Breast epithelium (tissue), 4 donors: ENCODE measurements around the gene NR2E1. TPM values are rescaled to one million over a fixed set of nuclear protein-coding genes. Genes with fewer than 3 reads are reported as not detected.
A peak's percentile ranks its signal among the peaks of the same experiment; 100 is the strongest.

ENCODE experiments used
- DNase-seq, 2 donors: peaks; one replicate each; pipeline ENCODE4 v3.0.0-alpha.2; 2019; ENCODE audit warnings: low spot score in 2 of 2
- H3K27ac ChIP-seq, 2 donors: fragments of 200-600 bp; sonication (generic) in 1 of 2; one replicate each; pipeline ENCODE4 v1.5.1; 2016 to 2019; ENCODE audit warnings: mild to moderate bottlenecking in 1 of 2
- H3K27me3 ChIP-seq, 2 donors: fragments of 200-600 bp; sonication (generic) in 1 of 2; one replicate each; pipeline versions ENCODE4 v1.5.1 to v1.6.0; 2017 to 2019; ENCODE audit warnings: control low read depth in 1 of 2, mild to moderate bottlenecking in 1 of 2
- H3K36me3 ChIP-seq: fragments of 200-600 bp; one replicate; pipeline ENCODE4 v1.5.1; 2019
- H3K4me1 ChIP-seq, 2 donors: fragments of 200-600 bp; sonication (generic); one replicate each; pipeline ENCODE4 v1.5.1; 2016 to 2019; ENCODE audit warnings: control low read depth in 1 of 2
- H3K4me3 ChIP-seq, 3 donors: fragments of 200-600 bp; sonication (generic); 1 replicate in 2 of 3; 2 replicates in 1 of 3; pipeline ENCODE4 v1.5.1; 2016 to 2019; ENCODE audit warnings: mild to moderate bottlenecking in 3 of 3, moderate library complexity in 2 of 3
- H3K9me3 ChIP-seq, 2 donors: fragments of 200-600 bp; sonication (generic) in 1 of 2; one replicate each; pipeline ENCODE4 v1.5.1; 2016 to 2019; ENCODE audit warnings: control low read depth in 1 of 2
- CTCF ChIP-seq, 3 donors: fragments of 450-650 bp; IDR thresholded peaks; one replicate each; pipeline ENCODE4 v1.5.1; 2016 to 2017; ENCODE audit warnings: antibody characterized with exemption in 3 of 3, mild to moderate bottlenecking in 3 of 3, moderate library complexity in 3 of 3
- POLR2A ChIP-seq: fragments of 450-650 bp; IDR thresholded peaks from one replicate; pipeline ENCODE4 v1.6.1; 2016; ENCODE audit warnings: antibody characterized with exemption, mild to moderate bottlenecking, moderate library complexity
- POLR2AphosphoS5 ChIP-seq, 3 donors: sonication (generic); formaldehyde crosslinking; IDR thresholded peaks; one replicate each; pipeline ENCODE4 v1.6.1; 2017; ENCODE audit warnings: antibody characterized with exemption in 3 of 3
- intact Hi-C: fragments of 100-400 bp; cut with DNase I; formaldehyde crosslinking; loops from one replicate; pipeline ENCODE4 v1.15.1; 2023; ENCODE audit warnings: low total_unique reads
- total RNA-seq, 3 donors: library from RNA; depleted of rRNA; stranded (reverse); fragments of >200 nt; gene quantifications; one replicate each; pipeline ENCODE4 v1.1.0, GENCODE V29; 2016

Gene NR2E1
- total RNA-seq, 3 donors from 2014 or later = 0.33 TPM; not detected in 2

GRCh38 chr6:108133594-108134179, 32.1 kb upstream of the NR2E1 start:
- peak in 1 of 3 donors; percentile 52 for TF ChIP-seq POLR2AphosphoS5 (IDR thresholded peaks at IDR 0.05)
- peak in 1 of 3 donors; percentile 31 for TF ChIP-seq CTCF (IDR thresholded peaks at IDR 0.05)
- no peak for TF ChIP-seq POLR2A
- H3K9me3 ChIP-seq = no peaks in the 10 kb centered on the region
- H3K27ac ChIP-seq = peak overlapping the region; percentile 85 to 88
- no peaks in the 10 kb centered on the region for H3K36me3 ChIP-seq
- H3K27me3 ChIP-seq = no peaks in the 10 kb centered on the region
- DNase-seq = peak; percentile 65 to 67
- H3K4me1 ChIP-seq = no peaks in the 10 kb centered on the region
- intact Hi-C loops = no loop called here
- H3K4me3 ChIP-seq = peak overlapping the region; percentile 37 to 63 (median 49)

- Histone ChIP-seq H3K4me3 (peak overlapping the region; percentile 37 to 63 (median 49)), H3K27me3 (no peaks in the 10 kb centered on the region), H3K9me3 (no peaks in the 10 kb centered on the region), H3K4me1 (no peaks in the 10 kb centered on the region), H3K36me3 (no peaks in the 10 kb centered on the region), H3K27ac (peak overlapping the region; percentile 85 to 88)
- DNase-seq = no peak
- TF ChIP-seq POLR2AphosphoS5 (IDR thresholded peaks at IDR 0.05) (no peak), POLR2A (no peak), CTCF (IDR thresholded peaks at IDR 0.05) (no peak)
- intact Hi-C loops = no loop called here
These were observed 31.4 kb upstream of the NR2E1 start for GRCh38 chr6:108134213-108134970.

GRCh38 chr6:108142240-108142639, 23.6 kb upstream of the NR2E1 start:
- DNase-seq = no peak
- no peak for TF ChIP-seq POLR2AphosphoS5 (IDR thresholded peaks at IDR 0.05)
- no peak for TF ChIP-seq CTCF (IDR thresholded peaks at IDR 0.05)
- TF ChIP-seq POLR2A = no peak
- Histone ChIP-seq H3K9me3 (no peaks in the 10 kb centered on the region), H3K4me3 (no peak overlapping the region), H3K4me1 (no peaks in the 10 kb centered on the region), H3K27me3 (peaks cover 0 to 3% of the 10 kb centered on the region in 2 donors), H3K36me3 (no peaks in the 10 kb centered on the region), H3K27ac (no peak overlapping the region)
- intact Hi-C loops = loop anchor here (2.0 kb wide), 1 partner anchor 75 kb away; no protein-coding TSS in a partner anchor

- H3K27me3 ChIP-seq = peaks cover 0 to 12% of the 10 kb centered on the region in 2 donors
- H3K4me1 ChIP-seq = no peaks in the 10 kb centered on the region
- H3K9me3 ChIP-seq = no peaks in the 10 kb centered on the region
- no peaks in the 10 kb centered on the region for H3K36me3 ChIP-seq
- no peak overlapping the region for H3K4me3 ChIP-seq
- H3K27ac ChIP-seq = no peak overlapping the region
- no peak for DNase-seq
- intact Hi-C loops = no loop called here
- no peak for TF ChIP-seq POLR2A
- no peak for TF ChIP-seq CTCF (IDR thresholded peaks at IDR 0.05)
- TF ChIP-seq POLR2AphosphoS5 (IDR thresholded peaks at IDR 0.05) = no peak
These were observed 20.2 kb upstream of the NR2E1 start for GRCh38 chr6:108145639-108146038.

- no peaks in the 10 kb centered on the region for H3K36me3 ChIP-seq
- peaks cover 0 to 66% of the 10 kb centered on the region in 2 donors for H3K27me3 ChIP-seq
- H3K9me3 ChIP-seq = no peaks in the 10 kb centered on the region
- peaks cover 0 to 5% of the 10 kb centered on the region in 2 donors for H3K4me1 ChIP-seq
- intact Hi-C loops = no loop called here
- H3K27ac ChIP-seq = no peak overlapping the region
- no peak for DNase-seq
- TF ChIP-seq CTCF (IDR thresholded peaks at IDR 0.05) (no peak), POLR2AphosphoS5 (IDR thresholded peaks at IDR 0.05) (no peak), POLR2A (no peak)
- no peak overlapping the region for H3K4me3 ChIP-seq
These were observed 13.4 kb upstream of the NR2E1 start for GRCh38 chr6:108152446-108152845.
